NCI-H146 treated with DMSO at 0.1 percent for 48 hours (cell line): ENCODE results near the gene RAB13.

ENCODE experiments used
- DNase-seq: peaks from one replicate; lab custom pipeline; 2025; ENCODE audit not compliant: unreplicated experiment; lab: John Stamatoyannopoulos, UW

The RAB13 gene

DNA sequence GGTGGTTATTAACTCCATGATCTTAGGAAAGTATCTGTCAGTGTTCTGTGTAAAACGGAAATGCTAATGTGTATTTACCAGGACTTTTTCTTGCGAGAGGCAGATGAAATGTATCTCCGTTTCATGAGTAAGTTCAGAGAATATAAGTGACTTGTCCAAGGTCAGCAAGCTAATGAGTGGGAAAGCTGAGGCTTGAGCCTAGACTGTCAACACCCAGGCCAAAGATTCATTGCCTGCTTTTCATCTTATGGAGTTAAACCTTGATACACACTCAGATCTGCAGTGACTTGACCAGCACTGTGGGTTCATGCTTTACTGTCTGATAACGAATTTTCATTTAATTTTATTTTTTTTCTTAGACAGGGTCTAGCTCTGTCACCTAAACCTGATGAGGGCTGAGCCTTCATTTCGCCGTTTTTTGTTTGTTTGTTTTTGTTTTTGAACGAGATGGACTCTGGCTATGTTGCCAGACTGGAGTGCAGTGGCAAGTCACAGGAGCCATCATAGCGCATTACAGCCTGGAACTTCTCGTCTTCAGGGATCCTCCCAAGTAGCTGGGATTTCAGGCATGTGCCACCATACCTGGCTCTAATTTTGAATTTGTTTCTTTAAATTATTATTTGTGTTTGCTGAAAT, 7.7 kb downstream of the RAB13 start:
- no peak for DNase-seq

DNA sequence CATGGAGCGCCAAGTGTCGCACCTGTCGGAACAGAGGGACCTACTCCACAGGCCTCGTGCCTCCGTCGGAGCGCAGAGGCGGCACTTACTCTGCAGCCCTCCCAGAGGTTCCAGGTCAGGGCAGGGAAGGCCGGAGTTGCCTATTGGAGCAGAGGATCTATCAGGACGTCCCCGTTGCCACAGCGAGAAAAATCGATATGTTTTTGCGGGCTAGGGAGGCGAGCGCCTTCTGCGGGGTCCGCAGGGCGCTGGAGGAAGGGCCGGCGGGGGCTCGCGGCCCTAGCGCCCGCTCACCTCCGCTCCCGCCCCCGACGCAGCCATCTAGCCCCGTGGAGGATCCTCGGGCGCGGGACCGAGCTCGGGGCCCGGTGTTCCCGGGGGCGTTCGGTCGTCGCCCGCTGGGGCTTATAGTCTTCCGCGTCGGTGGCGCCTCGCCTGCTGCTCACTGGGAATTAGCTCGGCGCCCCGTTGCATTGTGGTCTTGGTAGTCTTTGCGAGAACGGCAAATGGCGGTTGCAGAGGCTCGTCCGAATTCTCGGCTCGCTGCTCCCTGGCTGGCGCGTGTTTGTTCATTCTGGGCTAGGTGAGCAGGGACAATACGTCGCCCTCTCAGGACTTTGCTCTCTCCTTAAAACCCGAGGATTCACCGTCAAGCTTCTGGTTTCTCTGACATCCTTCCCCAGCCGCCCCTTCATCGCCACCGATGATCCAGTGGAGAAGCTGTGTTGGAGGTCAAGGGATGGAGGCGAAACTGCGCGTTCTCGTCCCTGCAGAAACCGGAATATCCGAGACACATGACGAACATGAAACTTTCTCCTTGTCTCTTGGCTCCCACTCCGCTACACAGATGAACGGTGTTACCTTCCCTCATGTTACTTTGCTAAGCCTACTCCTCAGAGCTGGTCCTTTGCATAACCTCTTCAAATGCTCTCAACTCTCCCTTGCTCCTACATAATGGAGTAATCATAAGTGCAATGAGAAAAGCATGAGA, 8.6 kb downstream of the RAB13 start, which contains the start of gene JTB:
TSS of gene JTB (minus strand) at position 425 of the 991 bp plus-strand sequence. CDS start at position 3, 422 bp downstream.
- peak; percentile 71 for DNase-seq

DNA sequence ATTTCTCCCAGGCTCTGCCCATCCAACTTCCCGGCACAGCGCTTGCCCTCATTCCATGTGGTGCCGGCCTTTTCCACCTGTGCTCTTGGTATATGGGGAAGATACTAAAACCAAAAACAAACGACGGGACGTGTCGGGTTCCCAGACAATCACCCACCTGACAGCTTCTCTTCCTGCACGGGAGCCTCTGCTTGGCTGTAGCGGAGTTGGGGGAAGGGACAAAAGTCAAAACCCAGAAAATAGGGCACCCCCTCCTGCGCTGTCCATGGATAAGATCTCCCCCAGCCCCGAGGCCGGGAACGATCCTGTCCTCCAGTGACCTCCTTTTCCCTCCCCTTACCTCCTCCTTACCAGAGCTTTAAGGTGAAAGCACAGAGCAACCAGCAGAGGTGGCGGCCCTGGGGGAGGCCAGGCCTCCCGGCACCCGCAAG, 9.3 kb downstream of the RAB13 start:
- DNase-seq: no peak

DNA sequence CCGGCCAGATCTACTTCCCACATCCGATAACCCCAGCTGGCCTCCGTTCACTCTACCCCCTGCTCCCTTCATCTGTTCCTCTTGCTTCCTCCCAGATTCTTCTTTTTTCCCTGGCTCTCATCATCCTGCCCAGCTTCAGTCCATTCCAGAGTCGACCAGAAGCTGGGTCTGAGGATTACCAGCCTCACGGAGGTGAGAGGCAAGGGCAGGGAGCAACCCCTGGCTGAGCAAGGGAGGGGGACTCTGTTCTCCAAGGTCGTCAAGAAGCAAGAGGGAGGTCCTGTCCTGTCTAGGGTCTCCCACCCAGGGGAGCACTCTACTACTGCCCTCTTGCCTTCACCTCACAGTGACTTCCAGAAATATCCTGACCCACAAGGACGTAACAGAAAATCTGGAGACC, 12.6 kb downstream of the RAB13 start:
- no peak for DNase-seq

DNA sequence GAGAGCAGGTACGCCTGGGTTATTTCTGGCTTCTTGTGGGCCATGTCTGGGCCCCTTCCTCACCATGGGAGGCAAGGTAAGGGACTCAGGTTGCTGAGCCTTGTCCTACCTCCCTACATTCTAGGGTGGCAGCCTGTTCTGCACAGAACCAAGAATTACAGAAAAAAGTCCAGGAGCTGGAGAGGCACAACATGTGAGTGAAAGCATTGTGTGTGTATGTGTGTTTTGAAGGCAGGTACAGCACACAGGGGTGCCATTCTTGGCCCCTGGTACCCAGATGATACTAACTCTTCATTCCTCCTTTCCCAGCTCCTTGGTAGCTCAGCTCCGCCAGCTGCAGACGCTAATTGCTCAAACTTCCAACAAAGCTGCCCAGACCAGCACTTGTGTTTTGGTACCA, 13.1 kb downstream of the RAB13 start:
- DNase-seq: no peak

DNA sequence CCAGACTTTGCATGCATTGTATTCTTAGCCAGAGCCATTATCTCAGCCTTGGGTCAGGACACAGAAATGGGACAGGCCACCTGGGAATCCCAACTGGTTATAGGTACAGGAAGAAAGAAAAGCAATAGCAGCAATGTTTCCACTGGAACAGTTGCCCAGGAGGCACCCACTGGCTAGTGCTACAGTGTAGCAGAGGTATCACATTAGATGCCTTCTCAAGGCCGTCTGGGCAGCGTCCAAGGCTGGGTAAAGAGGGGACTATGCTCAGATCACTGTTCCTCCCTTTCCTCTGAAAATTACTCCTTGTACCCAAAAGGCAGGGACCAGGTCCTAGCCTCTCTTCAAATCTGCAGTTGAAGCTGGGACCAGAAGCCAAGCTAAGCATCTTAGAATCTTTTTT, 15.8 kb downstream of the RAB13 start:
- no peak for DNase-seq

DNA sequence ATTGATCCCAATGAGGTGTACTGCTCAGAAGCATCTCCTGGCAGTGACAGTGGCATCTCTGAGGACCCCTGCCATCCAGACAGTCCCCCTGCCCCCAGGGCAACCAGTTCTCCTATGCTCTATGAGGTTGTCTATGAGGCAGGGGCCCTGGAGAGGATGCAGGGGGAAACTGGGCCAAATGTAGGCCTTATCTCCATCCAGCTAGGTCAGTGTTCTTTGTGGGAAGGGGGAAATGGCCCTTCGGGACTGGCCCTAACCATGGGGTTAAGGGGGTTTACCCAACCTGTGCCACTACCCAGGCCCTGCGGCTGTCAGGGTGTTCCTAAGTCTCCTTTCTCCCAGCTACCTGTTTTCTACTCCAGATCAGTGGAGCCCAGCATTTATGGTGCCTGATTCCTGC, 17.2 kb downstream of the RAB13 start:
- DNase-seq: no peak

DNA sequence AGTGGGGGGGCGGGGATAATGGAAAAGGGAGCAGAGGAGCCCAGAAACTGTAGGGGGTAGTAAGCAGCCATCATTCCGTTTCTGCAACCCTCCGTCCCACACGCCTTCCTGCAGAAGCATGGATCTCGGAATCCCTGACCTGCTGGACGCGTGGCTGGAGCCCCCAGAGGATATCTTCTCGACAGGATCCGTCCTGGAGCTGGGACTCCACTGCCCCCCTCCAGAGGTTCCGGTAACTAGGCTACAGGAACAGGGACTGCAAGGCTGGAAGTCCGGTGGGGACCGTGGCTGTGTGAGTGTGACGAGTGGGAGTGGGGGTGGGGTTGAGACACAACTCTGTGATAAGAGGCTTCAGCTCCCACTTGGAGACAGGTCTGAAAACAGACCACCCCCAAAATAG, 17.7 kb downstream of the RAB13 start:
- DNase-seq: no peak

DNA sequence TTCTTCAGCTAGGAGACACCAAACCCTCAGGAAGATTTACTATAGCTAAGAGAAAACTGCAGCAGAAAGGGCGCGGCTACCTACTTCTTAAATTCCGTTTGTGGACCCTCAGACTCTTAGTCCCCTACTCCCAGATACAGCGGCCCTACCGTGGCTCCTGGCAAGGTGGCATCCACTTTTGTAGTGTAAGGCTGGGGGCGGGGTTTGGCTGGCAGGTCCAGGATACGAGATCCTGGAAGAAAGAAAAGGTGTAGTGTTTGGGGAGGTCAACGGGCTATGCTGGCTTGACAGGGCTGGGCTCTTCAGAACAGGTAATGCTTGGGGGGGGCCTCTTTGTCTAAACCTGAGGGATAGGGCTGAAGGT, 18.2 kb downstream of the RAB13 start:
- peak; percentile 45 for DNase-seq

DNA sequence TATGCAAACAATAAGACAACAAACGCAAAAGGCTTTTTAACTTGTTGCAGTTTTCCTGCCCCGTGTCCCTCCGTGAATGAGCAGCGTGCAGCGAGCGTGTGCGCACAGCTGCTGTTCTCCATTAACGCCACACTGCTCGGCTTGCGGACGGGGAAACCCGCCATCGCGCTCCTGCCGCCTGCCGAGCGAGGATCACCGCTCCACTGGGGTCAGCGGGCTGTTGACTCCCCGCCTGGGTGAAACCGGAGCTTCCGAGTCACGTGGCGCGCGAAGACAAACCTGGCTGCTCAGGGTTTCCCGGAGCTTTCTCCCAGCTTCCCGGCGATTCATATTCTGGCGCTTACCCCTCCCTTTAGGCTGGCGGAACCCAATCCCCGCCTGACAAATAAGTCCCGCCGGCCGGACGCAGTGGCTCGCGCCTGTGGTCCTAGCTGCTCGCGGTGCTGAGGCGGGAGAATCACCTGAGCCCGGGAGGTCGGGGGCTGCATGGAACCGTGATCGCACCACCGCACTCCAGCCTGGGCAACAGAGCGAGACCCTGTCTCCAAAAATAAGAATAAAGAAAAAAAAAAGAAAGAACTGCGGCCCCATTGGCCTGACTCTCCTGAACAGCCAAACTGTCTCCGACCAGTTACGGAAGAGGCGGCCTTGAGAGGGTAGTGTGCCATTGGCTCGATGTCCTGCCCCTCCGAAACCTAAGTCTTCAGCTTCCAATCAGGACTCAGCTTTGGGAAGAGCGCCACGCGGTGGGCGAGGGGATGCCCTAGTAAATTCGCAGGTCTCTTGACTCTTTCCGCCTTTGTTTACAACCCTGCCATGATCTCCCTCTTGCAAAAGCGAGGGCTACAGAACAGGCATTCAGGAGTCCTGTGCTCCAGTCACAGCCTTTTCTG, 18.8 kb downstream of the RAB13 start, which contains the start of gene CREB3L4:
TSS of gene CREB3L4 (plus strand) at position 796 of the 893 bp plus-strand sequence. CDS start 624 bp downstream, outside the sequence.
- DNase-seq: peak; percentile 96

DNA sequence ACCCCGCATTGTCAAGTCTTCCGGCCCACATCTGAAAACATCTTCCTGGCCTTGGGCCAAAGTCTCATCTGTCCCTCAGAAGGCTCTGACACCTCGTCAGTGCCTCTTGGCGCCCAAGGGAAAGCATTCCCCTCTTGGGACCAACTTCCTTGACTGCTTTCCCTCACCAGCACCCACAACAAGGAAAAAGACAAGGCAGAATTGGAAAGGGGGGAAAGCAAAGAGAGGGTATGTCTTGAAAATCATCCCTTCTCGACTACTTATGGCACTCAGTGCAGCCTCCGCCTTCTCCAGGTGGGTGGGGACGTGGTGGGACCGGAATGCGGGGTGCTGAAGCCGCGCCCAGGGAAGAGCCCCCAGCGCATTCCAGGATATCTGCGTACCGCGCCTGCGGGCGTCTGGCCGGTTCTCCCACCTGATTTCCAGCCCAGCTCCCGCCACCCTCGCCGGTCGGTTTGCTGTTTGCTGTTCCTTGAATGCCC, 22.2 kb downstream of the RAB13 start:
- peak; percentile 42 for DNase-seq

DNA sequence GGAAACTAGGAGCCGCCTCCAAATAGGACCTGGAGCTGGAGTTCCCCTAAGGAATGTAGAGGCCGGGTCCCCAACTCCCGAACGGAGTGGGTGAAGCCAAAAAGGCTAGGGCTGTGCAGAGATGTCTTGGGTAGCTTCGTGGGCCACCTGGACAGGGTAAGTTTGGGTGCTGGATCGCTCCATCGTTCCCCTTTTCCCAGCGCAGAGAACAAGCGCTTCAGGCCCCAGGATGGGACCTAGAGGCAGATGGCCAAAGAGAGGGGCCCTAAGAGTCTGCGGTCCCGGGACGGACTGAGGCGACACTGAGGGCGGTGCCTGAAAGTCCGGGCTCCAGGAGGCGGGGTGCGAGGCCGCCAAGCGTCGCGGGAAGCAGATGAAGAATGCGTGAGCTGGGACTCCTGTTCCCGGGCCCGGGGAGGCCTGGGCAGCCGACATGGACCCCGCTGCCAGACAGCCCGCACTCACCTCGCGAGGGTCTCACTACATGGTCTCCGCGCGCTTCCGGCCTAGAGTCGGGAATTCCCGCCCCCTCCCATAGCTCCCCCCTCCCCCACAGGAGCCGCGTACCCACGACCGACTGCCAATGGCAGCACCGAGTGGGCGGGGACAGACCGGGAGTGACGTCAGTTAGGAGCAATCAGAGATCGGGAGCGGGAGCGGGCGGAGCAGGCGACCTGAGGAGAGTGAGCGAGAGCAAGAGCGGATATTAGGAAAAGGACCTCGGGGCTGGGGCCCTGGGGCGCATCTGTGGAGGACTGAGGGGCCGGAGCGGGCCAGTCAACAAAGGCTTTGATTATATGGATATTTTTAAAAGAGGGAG, 22.9 kb downstream of the RAB13 start, which contains the start of gene SLC39A1:
TSS of gene SLC39A1 (minus strand) at position 508 of the 820 bp plus-strand sequence. CDS start 822 bp downstream, outside the sequence.
- DNase-seq: peak; percentile 92

DNA sequence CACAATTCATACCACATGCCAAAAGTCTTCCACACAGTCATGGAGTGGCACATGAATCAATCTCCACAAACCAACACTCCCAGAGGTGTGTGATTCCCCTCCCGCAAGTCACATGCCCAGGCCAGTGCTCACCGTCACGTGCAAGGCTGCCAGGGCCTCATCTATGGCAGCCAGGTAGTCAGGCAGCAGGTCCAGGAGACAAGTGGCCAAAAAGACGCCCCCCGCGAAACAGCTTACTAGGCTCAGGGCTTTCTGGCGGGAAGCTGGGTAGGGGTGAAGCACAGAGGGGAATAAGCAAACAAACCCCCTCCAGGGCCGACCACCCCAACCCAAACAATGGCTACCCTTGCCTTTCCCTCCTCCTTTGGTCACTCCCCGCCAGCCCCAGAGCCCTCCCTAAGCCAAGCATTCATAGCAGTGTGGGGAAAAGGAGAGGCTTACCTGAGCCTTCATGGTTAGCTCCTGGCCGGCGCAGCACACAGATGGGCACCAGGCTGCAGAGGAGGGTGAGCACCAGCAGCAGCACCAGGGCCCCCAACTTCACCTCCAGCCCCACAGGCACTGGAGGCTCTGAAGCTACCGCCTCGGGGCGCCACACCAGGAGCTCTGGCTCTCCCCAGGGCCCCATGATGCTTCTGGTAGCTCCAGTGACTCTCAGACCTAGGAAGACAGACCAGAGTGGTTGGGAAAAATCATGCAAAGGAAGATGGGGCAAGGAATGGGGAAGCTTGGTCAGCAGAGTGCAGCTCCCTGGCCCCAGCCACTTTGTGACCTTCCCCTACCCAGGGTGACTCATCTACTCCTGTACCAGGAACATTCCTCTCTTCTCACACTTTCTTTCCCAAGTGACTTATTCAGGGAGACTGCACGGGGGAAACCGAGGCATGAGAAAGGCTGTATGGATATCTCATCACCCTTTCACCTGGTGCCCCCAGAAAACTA, 23.8 kb downstream of the RAB13 start:
- no peak for DNase-seq

DNA sequence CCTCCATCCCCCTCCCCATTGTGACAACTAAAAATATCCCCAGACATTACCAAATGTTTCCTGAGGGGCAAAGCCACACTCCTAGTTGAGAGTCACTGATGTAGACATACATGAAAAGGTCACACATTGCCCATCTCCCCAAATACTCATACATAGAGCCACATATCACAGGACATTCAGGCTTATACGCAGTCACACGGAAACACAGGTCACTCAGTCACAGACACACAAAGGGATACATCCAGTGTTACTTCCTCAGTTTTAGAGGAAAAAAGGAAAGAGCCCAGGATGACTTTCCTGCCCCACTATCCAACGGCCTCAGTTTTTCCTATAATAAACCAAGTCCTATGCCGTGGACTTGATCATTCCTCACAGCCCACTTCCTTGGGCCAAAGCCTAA, 24.7 kb downstream of the RAB13 start:
- DNase-seq: no peak

DNA sequence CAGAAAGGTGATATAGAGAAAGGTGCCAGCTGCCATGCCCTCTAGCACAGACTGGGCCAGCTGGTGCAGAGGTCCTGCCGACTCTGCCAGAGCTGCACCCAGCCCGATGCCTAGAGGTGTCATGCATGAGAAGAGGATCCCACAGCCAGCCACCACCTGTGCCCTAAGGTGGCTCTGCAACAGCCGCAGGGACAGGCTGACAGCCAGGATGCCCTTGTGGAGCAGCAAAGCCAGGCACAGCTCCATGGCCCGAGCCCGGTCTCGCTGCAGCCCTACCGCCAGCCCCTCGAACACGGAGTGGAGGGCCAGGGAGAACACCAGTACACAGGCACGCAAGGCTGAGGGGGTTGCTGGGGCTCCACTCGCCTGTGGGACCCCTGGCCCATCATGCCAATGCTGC, 25.9 kb downstream of the RAB13 start:
- DNase-seq: no peak

DNA sequence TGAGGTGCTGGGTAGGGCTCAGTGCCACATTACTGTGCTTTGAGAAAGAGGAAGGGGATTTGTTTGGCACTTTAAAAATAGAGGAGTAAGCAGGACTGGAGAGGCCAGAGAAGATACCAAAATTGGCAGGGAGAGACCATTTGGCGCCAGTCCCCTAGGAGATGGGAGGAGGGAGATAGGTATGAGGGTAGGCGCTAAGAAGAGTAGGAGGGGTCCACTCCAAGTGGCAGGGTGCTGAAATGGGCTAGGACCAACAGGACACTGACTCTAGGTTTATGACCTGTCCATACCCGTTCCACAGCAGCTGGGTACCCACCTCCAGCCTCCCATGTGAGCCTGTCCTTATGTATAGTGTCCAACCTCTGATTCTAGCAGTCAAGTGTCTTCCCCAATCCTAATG, 26.7 kb downstream of the RAB13 start:
- DNase-seq: no peak

DNA sequence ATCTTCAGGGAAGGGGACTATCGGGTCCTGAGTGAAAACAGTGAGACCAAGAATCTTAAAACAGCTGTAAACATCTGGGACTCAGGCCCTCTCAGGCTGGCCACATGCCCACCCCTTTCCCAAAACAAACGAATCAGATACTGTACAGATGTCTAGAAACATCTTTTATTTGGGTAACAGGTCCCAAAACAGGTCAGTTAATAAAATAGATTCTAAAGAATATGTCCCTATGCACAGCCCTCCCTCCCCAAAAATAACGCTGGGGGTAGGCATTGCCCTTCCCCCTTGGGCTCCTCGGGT, 27.2 kb downstream of the RAB13 start:
- DNase-seq: no peak

DNA sequence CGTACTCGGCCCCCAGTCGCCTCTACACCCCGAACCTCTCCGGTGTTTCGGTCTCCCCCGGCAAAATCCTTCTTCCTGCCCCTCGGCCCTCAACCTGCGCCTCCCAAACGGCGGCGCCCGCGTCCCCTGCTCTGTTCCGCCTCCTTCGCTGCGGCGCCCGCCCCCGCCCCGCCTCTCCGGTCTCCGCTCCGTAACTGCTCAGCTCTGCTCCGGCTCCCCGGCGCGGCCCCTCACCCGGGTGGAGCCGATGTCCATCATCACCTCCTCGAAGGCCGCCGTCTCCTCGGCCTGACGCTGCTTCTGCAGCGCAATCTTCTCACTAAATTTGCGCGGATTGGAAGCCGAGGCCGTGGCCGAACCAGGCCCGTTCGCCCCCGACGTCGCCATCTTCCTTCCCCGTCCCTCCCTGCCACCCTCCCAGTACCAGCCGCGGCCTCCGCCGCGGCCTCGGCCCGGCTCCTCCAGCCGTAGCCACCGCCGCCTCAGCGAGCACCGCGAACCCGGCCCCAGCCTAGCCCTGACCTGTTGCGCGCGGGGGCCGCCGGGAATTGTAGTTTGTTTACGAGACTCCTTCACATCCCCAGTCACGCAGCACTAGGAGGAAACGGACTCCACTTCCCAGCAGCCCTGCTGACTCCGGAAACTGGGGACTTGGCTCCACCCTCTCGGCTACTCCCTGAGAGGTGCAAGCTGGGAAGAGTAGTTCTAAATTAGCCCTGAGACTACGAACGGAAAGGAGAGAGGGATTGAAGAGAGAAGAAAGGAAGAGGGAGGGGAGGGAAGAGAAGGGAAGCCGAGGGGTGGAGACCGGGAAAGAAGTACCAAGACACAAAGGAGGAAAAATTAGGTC, 27.8 kb downstream of the RAB13 start, which contains the start of gene CRTC2:
TSS of gene CRTC2 (minus strand) at position 502 of the 850 bp plus-strand sequence. CDS start at position 387, 115 bp downstream.
- peak; percentile 99 for DNase-seq
